Measurements from ENCODE around the gene HSPB7. TPM values are rescaled to one million over a fixed set of nuclear protein-coding genes. Genes with fewer than 3 reads are reported as not detected.

Gene HSPB7
- total RNA-seq (ENCODE audit: low replicate concordance): not detected in 2 replicates

- Histone ChIP-seq H3F3A (ENCODE audit: low read depth) (no peaks in the 10 kb centered on the region), H4K20me1 (ENCODE audit: low read depth) (no peaks in the 10 kb centered on the region), H3K27me3 (peaks cover 29% of the 10 kb centered on the region), H3K79me2 (ENCODE audit: low read depth) (no peaks in the 10 kb centered on the region), H3K36me3 (no peaks in the 10 kb centered on the region), H3K9me3 (ENCODE audit: low read depth) (no peaks in the 10 kb centered on the region), H3K9ac (no peak within 1 kb of the TSS), H3K4me3 (no peak within 1 kb of the TSS), H3K4me1 (peaks cover 6% of the 10 kb centered on the region), H3K27ac (no peak within 1 kb of the TSS), H3K4me2 (no peak within 1 kb of the TSS), H2AFZ (replicated peaks) (peak within 1 kb of the TSS; percentile 61)
- Mint-ChIP-seq H3K9me3 (no peaks in the 10 kb centered on the region), H3K27ac (peak within 1 kb of the TSS; percentile 76), H3K4me1 (peaks cover 42% of the 10 kb centered on the region), H3K36me3 (no peaks in the 10 kb centered on the region), H3K27me3 (ENCODE audit: insufficient read depth, low read depth) (peaks cover 18% of the 10 kb centered on the region), H3K4me3 (no peak within 1 kb of the TSS)
- peak; percentile 70 for DNase-seq (ENCODE audit: low spot score)
- TF ChIP-seq EZH2 (IDR thresholded peaks at IDR 0.05): no peak
- no peak for TF ChIP-seq EZH2phosphoT487 (IDR thresholded peaks at IDR 0.05)
- peak; percentile 32 for TF ChIP-seq CTCF (IDR thresholded peaks at IDR 0.05)
Measured at GRCh38 chr1:16017461-16018303, at the start of gene HSPB7. HSPB7 (minus strand) TSS chr1:16018043; CDS start chr1:16017963, 80 bp downstream.

- H3K36me3 ChIP-seq: no peaks in the 10 kb centered on the region
- H4K20me1 ChIP-seq (ENCODE audit: low read depth): no peaks in the 10 kb centered on the region
- H3K4me3 Mint-ChIP-seq: peak overlapping the region; percentile 74
- H3K27ac ChIP-seq: no peak overlapping the region
- H3K4me2 ChIP-seq: peak overlapping the region; percentile 45
- H3K27ac Mint-ChIP-seq: peak overlapping the region; percentile 97
- peaks cover 57% of the 10 kb centered on the region for H3K4me1 Mint-ChIP-seq
- no peak for TF ChIP-seq CTCF (IDR thresholded peaks at IDR 0.05)
- TF ChIP-seq EZH2 (IDR thresholded peaks at IDR 0.05): no peak
- no peak for TF ChIP-seq EZH2phosphoT487 (IDR thresholded peaks at IDR 0.05)
- H3K4me1 ChIP-seq: peaks cover 31% of the 10 kb centered on the region
- H3K27me3 ChIP-seq: peaks cover 9% of the 10 kb centered on the region
- no peak overlapping the region for H2AFZ ChIP-seq (replicated peaks)
- H3K4me3 ChIP-seq: no peak overlapping the region
- no peaks in the 10 kb centered on the region for H3K36me3 Mint-ChIP-seq
- DNase-seq (ENCODE audit: low spot score): peak; percentile 59
- no peaks in the 10 kb centered on the region for H3K79me2 ChIP-seq (ENCODE audit: low read depth)
- no peak overlapping the region for H3K9ac ChIP-seq
- peaks cover 7% of the 10 kb centered on the region for H3F3A ChIP-seq (ENCODE audit: low read depth)
- peaks cover 20% of the 10 kb centered on the region for H3K27me3 Mint-ChIP-seq (ENCODE audit: insufficient read depth, low read depth)
- H3K9me3 Mint-ChIP-seq: no peaks in the 10 kb centered on the region
- H3K9me3 ChIP-seq (ENCODE audit: low read depth): no peaks in the 10 kb centered on the region
Measured at GRCh38 chr1:16067127-16067768, 49.4 kb upstream of the HSPB7 start.

GRCh38 chr1:16066245-16066644 is 48.4 kb upstream of the HSPB7 start:
- H3K4me3 Mint-ChIP-seq: no peak overlapping the region
- no peak overlapping the region for H3K9ac ChIP-seq
- TF ChIP-seq EZH2 (IDR thresholded peaks at IDR 0.05) (no peak), EZH2phosphoT487 (IDR thresholded peaks at IDR 0.05) (no peak), CTCF (IDR thresholded peaks at IDR 0.05) (no peak)

More at GRCh38 chr1:16066245-16066644, 48.4 kb upstream of the HSPB7 start:
- no peaks in the 10 kb centered on the region for H3K9me3 ChIP-seq (ENCODE audit: low read depth)
- H3K4me1 Mint-ChIP-seq: peaks cover 57% of the 10 kb centered on the region
- H3K27ac ChIP-seq: no peak overlapping the region
- H3K4me2 ChIP-seq: no peak overlapping the region
- no peak overlapping the region for H2AFZ ChIP-seq (replicated peaks)
- peaks cover 20% of the 10 kb centered on the region for H3K27me3 Mint-ChIP-seq (ENCODE audit: insufficient read depth, low read depth)
- no peak overlapping the region for H3K4me3 ChIP-seq
- H3K36me3 Mint-ChIP-seq: no peaks in the 10 kb centered on the region
- no peak overlapping the region for H3K27ac Mint-ChIP-seq
- H3K36me3 ChIP-seq: no peaks in the 10 kb centered on the region
- no peaks in the 10 kb centered on the region for H3K9me3 Mint-ChIP-seq
- peaks cover 31% of the 10 kb centered on the region for H3K4me1 ChIP-seq
- DNase-seq (ENCODE audit: low spot score): no peak
- no peaks in the 10 kb centered on the region for H3K79me2 ChIP-seq (ENCODE audit: low read depth)
- peaks cover 5% of the 10 kb centered on the region for H3F3A ChIP-seq (ENCODE audit: low read depth)
- H4K20me1 ChIP-seq (ENCODE audit: low read depth): no peaks in the 10 kb centered on the region
- H3K27me3 ChIP-seq: no peaks in the 10 kb centered on the region
